Activated T-cell treated with anti-CD3 and anti-CD28 coated beads, Interleukin-2, amount 50 U/mL, for 24 hours (primary cell): ENCODE results near the gene CALHM3.
"Not testable (repeated sequence)": the region's sequence is repeated elsewhere in the genome, so short reads cannot be mapped to it uniquely, and the experiment has no call there.

Source experiments
- DNase-seq: peaks from one replicate; pipeline ENCODE4 v3.0.0-alpha.2; 2020
- H3K27ac Mint-ChIP-seq: 2 replicates; pipeline ENCODE4 v1.8.0; 2020; ENCODE audit warnings: mild to moderate bottlenecking, mixed read lengths
- H3K27me3 Mint-ChIP-seq: 2 replicates; pipeline ENCODE4 v1.8.0; 2020; ENCODE audit warnings: mixed read lengths
- H3K36me3 Mint-ChIP-seq: 2 replicates; pipeline ENCODE4 v1.8.0; 2020; ENCODE audit warnings: low read depth, mixed read lengths
- H3K4me1 Mint-ChIP-seq: 2 replicates; pipeline ENCODE4 v1.8.0; 2020; ENCODE audit warnings: low read depth, mixed read lengths
- H3K4me3 Mint-ChIP-seq: 2 replicates; pipeline ENCODE4 v1.8.0; 2020; ENCODE audit warnings: mild to moderate bottlenecking, moderate library complexity, mixed read lengths
- H3K9me3 Mint-ChIP-seq: 2 replicates; pipeline ENCODE4 v1.8.0; 2020; ENCODE audit warnings: mixed read lengths

The CALHM3 gene

DNA sequence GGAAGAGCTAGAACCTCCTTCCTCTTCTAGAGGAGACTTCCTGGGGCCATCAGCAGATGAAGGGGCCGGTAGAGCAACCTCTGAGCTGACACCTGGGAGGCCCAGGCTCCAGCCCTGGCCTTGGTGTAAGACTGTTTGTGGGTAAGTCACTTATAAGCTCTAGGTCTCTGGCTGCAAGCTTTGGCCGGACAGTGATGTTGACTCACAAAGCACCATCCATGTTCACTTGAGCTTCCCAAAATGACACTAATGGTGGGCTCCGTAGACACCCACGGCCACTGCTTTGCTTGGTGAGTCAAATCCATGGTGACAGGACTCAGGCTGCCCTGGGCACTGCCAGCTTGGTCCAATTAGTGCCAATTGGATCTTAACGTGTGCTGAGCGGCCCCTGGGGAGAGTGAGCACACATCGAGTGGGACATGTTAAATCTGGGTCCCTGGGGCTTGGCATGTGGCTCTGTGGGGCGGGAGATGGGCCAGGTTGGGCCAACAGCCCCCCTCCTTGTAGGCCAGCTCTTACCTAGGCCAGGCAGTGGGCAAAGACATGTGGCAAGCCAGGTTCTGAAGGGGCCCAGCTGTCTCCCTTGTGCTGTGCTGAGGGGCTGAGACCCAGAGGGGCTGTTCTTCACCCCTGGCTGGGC is 31.1 kb upstream of the CALHM3 start:
- H3K9me3 Mint-ChIP-seq, result no peaks in the 10 kb centered on the region
- peaks cover under 1% of the 10 kb centered on the region for H3K4me1 Mint-ChIP-seq
- peaks cover 34% of the 10 kb centered on the region for H3K27me3 Mint-ChIP-seq
- no peaks in the 10 kb centered on the region for H3K36me3 Mint-ChIP-seq
- no peak overlapping the region for H3K27ac Mint-ChIP-seq
- no peak for DNase-seq
- H3K4me3 Mint-ChIP-seq, result no peak overlapping the region

DNA sequence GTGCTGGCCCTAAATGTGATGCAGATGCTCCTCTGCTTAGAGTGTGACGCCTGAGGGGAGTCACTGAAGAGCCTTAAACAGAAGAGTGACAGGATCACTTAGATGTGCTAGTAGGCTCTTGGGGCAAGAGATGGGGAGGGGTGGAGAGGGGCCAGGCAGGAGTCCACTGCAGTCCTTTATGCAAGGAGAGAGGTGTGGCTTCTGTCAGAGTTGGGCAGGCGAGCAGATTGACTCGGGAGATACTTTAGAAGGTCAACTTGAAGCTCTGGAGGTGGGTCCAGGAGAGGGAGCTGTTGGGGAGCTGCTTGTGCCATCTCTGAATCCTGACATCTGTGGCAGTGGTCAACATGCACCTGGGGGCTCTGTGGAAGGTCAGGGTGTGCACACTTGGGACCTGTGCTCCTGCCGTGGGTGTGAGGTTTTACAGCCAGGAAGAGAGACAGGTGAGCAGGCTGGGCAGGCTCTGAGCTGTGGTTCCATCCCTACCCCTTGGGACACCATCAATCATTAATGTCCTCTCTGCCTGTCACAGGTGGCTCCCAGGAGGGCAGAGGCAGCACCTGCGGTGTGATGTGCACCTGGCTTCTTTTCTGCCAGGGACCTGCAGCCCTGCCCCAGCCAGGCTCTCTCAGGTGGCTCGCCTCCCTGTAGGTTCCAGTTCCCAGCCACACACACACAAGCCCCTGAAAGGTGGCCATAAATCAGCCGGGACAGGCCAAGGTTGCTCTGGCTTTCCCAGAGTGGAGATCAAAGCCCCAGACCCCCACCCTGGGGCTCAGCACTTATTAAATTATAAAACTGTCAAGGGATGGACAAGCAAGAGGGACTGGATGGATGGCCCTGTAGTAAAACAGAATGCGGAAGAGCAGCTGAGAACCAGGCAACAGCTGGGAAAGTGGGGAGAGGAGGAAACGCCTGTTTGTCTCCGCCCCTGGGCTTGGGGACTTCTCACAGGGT is 28.5 kb upstream of the CALHM3 start:
- peaks cover 43% of the 10 kb centered on the region for H3K27me3 Mint-ChIP-seq
- no peak for DNase-seq
- no peaks in the 10 kb centered on the region for H3K9me3 Mint-ChIP-seq
- peaks cover 13% of the 10 kb centered on the region for H3K4me1 Mint-ChIP-seq
- no peaks in the 10 kb centered on the region for H3K36me3 Mint-ChIP-seq
- H3K4me3 Mint-ChIP-seq, result no peak overlapping the region
- H3K27ac Mint-ChIP-seq, result no peak overlapping the region

DNA sequence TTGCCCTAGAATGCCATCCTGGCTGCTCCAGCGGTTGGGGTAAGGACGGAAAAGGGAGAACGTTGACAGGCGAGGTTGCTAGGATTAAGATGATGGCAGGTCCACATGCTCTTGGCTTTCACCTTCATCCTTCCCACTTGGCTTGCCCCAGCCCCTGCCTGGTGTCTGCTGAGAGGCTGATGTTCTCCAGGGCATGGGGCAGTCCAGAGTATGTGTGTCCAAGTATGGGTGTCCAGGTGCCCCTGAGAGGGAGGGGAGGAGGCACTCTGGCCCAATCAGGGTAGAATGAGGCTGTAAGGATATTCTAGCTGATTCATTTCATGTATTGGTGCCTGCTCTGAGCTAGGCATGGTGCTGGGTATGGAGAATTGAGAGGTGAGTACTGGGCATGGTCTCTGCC is 27.0 kb upstream of the CALHM3 start:
- no peak overlapping the region for H3K4me3 Mint-ChIP-seq
- DNase-seq, result no peak
- peaks cover 54% of the 10 kb centered on the region for H3K27me3 Mint-ChIP-seq
- H3K9me3 Mint-ChIP-seq, result no peaks in the 10 kb centered on the region
- no peaks in the 10 kb centered on the region for H3K36me3 Mint-ChIP-seq
- H3K27ac Mint-ChIP-seq, result no peak overlapping the region
- peaks cover 16% of the 10 kb centered on the region for H3K4me1 Mint-ChIP-seq

DNA sequence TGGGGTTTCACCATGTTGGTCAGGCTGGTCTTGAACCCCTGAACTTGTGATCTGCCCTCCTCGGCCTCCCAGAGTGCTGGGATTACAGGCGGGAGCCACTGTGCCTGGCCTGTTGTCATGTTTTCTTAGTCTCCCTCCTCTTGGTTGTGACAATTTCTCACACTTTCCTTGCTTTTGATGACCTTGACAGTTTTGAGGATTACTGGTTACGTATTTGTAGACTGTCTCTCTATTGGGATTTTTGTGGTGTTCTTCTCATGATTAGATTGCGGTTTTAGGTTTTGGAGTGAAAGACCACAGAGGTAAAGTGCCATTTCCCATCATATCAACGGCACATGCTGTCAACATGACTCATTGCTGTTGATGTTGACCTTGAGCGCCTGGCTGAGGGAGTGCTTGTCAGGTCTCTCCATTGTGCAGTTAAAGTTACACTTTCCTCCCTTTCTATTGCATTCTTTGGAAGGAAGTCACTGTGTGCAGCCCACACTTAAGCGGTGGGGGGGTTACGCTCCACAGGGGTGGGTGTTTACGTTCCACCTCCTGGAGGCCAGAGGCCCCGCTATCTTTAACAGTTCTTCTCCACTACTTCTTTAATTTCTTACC is 25.2 kb upstream of the CALHM3 start:
- no peaks in the 10 kb centered on the region for H3K9me3 Mint-ChIP-seq
- H3K27ac Mint-ChIP-seq, result peak overlapping the region; percentile 65
- no peak overlapping the region for H3K4me3 Mint-ChIP-seq
- peaks cover 61% of the 10 kb centered on the region for H3K27me3 Mint-ChIP-seq
- DNase-seq, result peak; percentile 53
- no peaks in the 10 kb centered on the region for H3K36me3 Mint-ChIP-seq
- H3K4me1 Mint-ChIP-seq, result peaks cover 25% of the 10 kb centered on the region

DNA sequence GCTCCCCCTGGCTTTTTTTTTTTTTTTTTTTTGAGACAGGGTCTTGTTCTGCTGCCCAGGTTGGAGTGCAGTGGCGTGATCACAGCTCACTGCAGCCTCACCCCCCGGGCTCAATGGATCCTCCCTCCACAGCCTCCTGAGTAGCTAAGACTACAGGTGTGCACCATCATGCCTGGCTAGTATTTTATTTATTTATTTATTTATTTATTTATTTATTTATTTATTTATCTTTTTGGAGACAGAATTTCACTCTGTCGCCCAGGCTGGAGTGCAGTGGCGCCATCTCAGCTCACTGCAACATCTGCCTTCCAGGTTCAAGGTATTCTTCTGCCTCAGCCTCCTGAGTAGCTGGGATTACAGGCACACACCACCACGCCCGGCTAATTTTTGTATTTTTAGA is 24.7 kb upstream of the CALHM3 start:
- Mint-ChIP-seq H3K27me3 (peaks cover 65% of the 10 kb centered on the region), H3K4me1 (peaks cover 25% of the 10 kb centered on the region)
- not testable (repeated sequence) for H3K27ac Mint-ChIP-seq, DNase-seq, H3K36me3 Mint-ChIP-seq, H3K4me3 Mint-ChIP-seq, H3K9me3 Mint-ChIP-seq

DNA sequence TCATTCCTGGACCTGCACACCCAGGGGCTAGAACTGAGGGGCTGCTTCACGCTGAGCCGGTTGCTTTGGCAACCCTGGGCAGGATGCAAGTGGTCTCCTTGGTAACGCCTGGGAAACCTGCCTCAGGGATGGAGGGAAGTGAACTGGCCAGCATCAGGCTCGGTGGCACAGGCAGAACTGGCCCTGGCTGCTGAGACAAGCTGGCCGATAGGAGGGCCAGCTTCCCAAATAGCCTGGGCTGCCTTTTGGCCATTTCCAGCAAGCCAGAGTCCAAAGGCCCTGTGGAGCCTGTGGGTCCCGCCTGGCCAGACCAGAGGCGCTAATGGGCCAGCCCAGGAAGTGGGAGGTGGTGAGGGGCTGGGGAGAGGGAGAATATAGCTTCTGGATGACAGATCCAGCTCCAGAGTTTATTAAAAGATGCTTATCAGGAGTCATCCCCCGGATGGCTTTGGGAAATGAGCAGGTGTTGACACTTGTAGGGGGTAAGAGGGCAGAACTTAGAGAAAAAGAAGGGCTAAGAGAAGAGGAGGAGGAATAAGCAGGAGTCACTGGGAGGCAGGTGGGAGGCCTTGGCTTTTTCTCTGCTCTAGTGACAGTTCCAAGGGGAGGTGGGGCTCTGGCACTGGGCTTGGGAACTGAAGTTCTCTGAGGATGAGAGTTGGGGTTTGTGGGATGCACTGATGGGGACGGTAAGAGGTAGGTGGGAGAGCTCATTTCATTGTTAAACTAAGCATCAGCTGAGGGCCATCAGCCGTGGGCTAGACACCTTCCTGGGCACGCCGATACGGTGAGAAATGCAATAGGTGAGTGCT is 24.0 kb upstream of the CALHM3 start:
- peaks cover 63% of the 10 kb centered on the region for H3K27me3 Mint-ChIP-seq

DNA sequence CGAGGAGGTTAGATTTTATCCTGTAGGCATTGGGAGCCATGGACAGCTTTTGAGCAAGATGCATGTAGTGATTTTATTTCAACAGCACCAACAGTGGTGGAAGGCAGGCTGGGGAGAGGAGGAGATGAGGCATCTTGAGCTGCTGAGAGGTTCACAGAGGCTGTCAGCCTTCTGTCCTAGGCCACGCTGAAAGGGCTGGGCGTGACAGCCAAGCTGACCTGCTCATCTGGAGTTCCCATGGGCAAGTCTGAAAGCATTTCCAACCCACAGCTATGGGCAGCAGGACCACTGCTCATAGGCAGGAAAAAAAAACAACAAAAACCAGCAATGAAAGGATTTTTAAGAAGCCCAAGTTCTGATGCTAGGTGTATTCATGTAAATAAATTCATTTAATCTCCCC is 22.1 kb upstream of the CALHM3 start:
- Mint-ChIP-seq H3K27me3 (peaks cover 60% of the 10 kb centered on the region), H3K9me3 (no peaks in the 10 kb centered on the region), H3K4me1 (peaks cover 25% of the 10 kb centered on the region), H3K36me3 (no peaks in the 10 kb centered on the region), H3K27ac (no peak overlapping the region), H3K4me3 (no peak overlapping the region)
- no peak for DNase-seq

More for the DNA sequence above, 24.0 kb upstream of the CALHM3 start:
- Mint-ChIP-seq H3K4me1 (peaks cover 25% of the 10 kb centered on the region), H3K4me3 (no peak overlapping the region), H3K9me3 (no peaks in the 10 kb centered on the region), H3K36me3 (no peaks in the 10 kb centered on the region), H3K27ac (no peak overlapping the region)
- peak; percentile 24 for DNase-seq

DNA sequence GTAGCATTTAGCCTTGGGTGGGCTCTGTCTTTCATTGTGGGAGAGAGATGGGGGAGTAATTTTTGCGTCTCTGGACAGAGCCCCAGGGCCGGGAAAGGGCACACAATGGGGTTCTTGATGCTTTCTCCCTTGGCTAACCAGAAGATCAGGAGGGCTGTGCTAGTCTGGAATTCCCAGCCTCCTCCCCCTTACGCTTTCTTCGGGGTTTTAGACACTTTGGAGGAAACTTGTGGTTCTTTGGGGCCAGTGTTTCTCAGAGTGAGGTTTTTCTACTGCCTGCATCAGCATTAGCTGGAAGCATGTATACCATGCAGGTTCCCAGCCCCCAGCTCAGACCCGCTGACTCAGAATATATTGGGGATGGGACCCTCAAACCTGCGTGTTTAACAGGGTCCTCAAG is 21.4 kb upstream of the CALHM3 start:
- peaks cover 60% of the 10 kb centered on the region for H3K27me3 Mint-ChIP-seq
- no peaks in the 10 kb centered on the region for H3K36me3 Mint-ChIP-seq
- no peaks in the 10 kb centered on the region for H3K9me3 Mint-ChIP-seq
- no peak for DNase-seq
- H3K4me3 Mint-ChIP-seq, result no peak overlapping the region
- H3K27ac Mint-ChIP-seq, result no peak overlapping the region
- H3K4me1 Mint-ChIP-seq, result peaks cover 25% of the 10 kb centered on the region

DNA sequence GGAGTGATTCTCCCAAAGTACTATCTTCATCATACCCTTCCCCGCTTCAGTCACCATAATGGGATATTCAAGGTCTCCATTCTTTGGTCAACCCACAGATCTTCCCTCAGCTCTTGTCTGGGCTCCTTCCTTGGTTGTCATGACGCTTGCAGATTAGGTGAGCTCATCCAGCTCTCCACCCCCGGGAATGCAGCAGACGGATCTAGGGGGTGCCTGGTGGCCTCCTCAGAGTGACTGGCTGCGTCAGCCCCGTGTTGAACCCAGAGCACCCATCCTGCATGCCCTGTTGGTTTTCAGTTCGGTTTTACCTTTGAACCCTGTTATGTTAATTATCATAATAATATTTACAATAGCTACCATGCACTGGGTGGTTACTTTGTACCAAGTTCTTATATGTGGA is 20.8 kb upstream of the CALHM3 start:
- DNase-seq, result no peak
- Mint-ChIP-seq H3K27ac (no peak overlapping the region), H3K27me3 (peaks cover 66% of the 10 kb centered on the region), H3K4me1 (peaks cover 25% of the 10 kb centered on the region), H3K36me3 (no peaks in the 10 kb centered on the region), H3K4me3 (no peak overlapping the region), H3K9me3 (no peaks in the 10 kb centered on the region)

DNA sequence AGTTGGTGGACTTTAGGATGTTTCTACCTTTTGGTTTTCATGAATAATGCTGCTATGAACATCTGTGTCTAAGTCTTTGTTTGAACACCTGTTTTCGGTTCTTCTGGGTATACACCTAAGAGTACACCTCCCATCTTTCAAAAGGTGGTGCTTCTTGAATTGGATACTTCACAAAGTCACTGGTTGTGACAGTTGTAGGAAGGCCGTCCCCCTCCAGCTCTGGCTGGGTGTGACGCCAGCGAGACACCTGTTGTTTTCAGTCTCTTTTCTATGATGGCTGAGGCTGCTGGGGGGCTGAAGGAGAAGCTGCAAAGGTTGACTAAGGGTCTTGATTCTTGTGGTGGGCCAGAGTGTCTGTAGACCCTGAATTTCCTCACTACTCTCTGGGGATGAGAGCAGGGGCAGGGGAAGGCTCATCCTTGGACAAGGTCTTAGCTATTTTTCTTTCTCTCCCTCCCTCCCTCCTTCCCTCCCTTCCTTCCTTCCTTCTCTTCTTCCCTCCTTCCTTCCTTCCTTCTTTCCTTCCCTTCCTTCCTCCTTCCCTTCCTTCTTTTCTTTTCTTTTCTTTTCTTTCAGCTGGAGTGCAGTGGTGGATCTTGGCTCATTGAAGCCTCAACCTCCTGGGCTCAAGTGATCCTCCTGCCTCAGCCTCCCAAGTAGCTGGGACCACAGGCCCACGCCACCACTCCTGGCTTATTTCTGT is 20.0 kb upstream of the CALHM3 start:
- Mint-ChIP-seq H3K4me1 (peaks cover 21% of the 10 kb centered on the region), H3K36me3 (no peaks in the 10 kb centered on the region), H3K9me3 (no peaks in the 10 kb centered on the region), H3K27me3 (peaks cover 73% of the 10 kb centered on the region), H3K27ac (no peak overlapping the region), H3K4me3 (no peak overlapping the region)
- no peak for DNase-seq

DNA sequence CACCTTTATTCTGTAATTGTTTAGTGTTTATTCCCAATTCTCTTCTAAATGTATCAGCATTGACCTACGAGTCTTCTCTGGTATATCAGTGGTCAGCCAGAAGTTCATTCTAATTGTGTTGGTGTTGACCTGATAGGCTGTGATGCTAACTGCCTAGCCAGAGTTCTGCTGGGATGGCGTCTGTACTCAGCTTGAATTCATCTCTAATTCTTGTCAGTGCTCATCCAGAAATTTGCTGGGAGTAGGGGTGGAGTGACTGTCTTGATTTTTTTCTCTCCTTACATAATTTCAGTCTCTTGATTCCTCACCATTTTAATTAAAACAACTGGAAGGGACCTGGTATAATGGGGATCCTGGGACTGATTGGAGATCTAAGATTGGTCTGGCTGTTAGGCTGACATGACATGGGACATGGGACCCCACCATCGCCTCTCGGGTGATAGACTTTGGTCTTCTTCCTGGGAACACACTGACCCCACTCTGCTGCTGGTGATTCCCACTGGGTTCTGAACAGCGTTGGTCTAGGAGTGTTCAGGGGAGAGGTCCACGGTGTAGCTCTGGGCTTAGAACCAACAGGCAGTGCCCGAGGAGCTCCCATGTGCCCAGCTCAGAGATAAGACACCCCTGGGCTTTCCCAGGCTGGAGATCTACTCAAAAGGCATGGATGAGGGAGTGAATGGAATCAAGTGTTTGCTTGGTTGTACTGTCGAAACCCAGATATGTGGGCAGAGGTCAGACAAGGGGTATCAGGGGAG is 18.3 kb upstream of the CALHM3 start:
- Mint-ChIP-seq H3K4me1 (peaks cover 22% of the 10 kb centered on the region), H3K9me3 (no peaks in the 10 kb centered on the region), H3K36me3 (no peaks in the 10 kb centered on the region), H3K4me3 (no peak overlapping the region), H3K27ac (no peak overlapping the region), H3K27me3 (peaks cover 75% of the 10 kb centered on the region)
- no peak for DNase-seq

DNA sequence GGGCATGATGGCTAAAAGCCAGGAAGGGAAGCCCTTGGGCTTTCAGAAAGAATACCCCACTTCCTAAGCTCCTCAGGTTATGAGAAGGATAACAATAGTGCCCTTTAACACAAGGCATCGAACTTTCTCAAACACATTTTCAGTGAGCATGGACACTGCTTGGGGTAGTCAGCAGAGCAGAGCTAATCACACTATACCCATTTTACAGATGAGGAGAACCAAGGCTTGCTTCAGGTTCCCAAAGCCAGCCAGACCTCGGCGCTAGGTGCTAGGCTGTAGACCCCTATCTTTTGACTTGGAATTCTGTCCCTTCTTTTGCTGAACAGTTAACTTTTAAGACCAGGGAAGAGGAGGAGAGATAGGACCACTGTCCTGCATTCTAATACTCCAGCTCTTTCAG is 16.3 kb upstream of the CALHM3 start:
- Mint-ChIP-seq H3K27ac (no peak overlapping the region), H3K27me3 (peaks cover 66% of the 10 kb centered on the region), H3K4me1 (peaks cover 15% of the 10 kb centered on the region), H3K4me3 (no peak overlapping the region), H3K36me3 (no peaks in the 10 kb centered on the region), H3K9me3 (no peaks in the 10 kb centered on the region)
- no peak for DNase-seq
